Endodermal cell (in vitro differentiated cells): Measurements from ENCODE around the gene ELAVL2. TPM values are rescaled to one million over a fixed set of nuclear protein-coding genes. Genes with fewer than 3 reads are reported as not detected.

Experiments
- DNase-seq: peaks from one replicate; pipeline ENCODE4 v3.0.0-alpha.2; 2017
- H3K27ac ChIP-seq: 2 replicates; pipeline ENCODE4 v1.5.1; 2013; ENCODE audit warnings: mild to moderate bottlenecking, low read depth, low read length, moderate library complexity
- H3K27me3 ChIP-seq: 2 replicates; pipeline ENCODE4 v1.6.1; 2013; ENCODE audit warnings: mild to moderate bottlenecking, low read length, moderate library complexity; ENCODE audit not compliant: insufficient read depth, control insufficient read depth, poor library complexity, severe bottlenecking
- H3K36me3 ChIP-seq: 2 replicates; pipeline ENCODE4 v1.7.0; 2013; ENCODE audit warnings: mild to moderate bottlenecking, low read length, moderate library complexity; ENCODE audit not compliant: control insufficient read depth, insufficient read depth
- H3K4me1 ChIP-seq: one replicate; pipeline ENCODE4 v1.7.0; 2013; ENCODE audit warnings: low read length; ENCODE audit not compliant: control insufficient read depth, insufficient read depth
- H3K4me3 ChIP-seq: 2 replicates; pipeline ENCODE4 v1.5.1; 2013; ENCODE audit warnings: mild to moderate bottlenecking, low read length, moderate library complexity
- H3K9ac ChIP-seq: 2 replicates; pipeline ENCODE4 v1.6.1; 2013; ENCODE audit warnings: mild to moderate bottlenecking, low read length, moderate library complexity; ENCODE audit not compliant: poor library complexity, severe bottlenecking; ENCODE audit errors: extremely low read depth
- H3K9me3 ChIP-seq: 2 replicates; pipeline ENCODE4 v1.6.1; 2013; ENCODE audit warnings: mild to moderate bottlenecking, low read length, moderate library complexity; ENCODE audit not compliant: control insufficient read depth
- H3K27ac Mint-ChIP-seq: 2 replicates; pipeline ENCODE4 v1.8.0; 2020; ENCODE audit warnings: mixed read lengths
- H3K27me3 Mint-ChIP-seq: 2 replicates; pipeline ENCODE4 v1.8.0; 2021; ENCODE audit warnings: mild to moderate bottlenecking, mixed read lengths; ENCODE audit not compliant: insufficient read depth
- H3K36me3 Mint-ChIP-seq: 2 replicates; pipeline ENCODE4 v1.8.0; 2020; ENCODE audit warnings: low read depth, mixed read lengths
- H3K4me1 Mint-ChIP-seq: 2 replicates; pipeline ENCODE4 v1.8.0; 2020; ENCODE audit warnings: mixed read lengths
- H3K4me3 Mint-ChIP-seq: 2 replicates; pipeline ENCODE4 v1.8.0; 2020; ENCODE audit warnings: mild to moderate bottlenecking, moderate library complexity, mixed read lengths
- H3K9me3 Mint-ChIP-seq: 2 replicates; pipeline ENCODE4 v1.8.0; 2020; ENCODE audit warnings: mild to moderate bottlenecking, mixed read lengths
- WGBS, 2 experiments: methylation state at CpG; one replicate each; pipeline versions ENCODE4 v1.1.5 to v1.1.7; 2013; ENCODE audit warnings: missing lambda C conversion rate in 2 of 2, mixed read lengths in 1 of 2; ENCODE audit not compliant: insufficient coverage in 1 of 2, insufficient read length in 1 of 2; 5-methylcytosine and 5-hydroxymethylcytosine counted together
- total RNA-seq, 2 donors: library from RNA; stranded (reverse); fragmentation: NEBNext Ultra II Directional in 1 of 2; extraction: Animal tissue kit (Norgen Biotek cat#: 25700) in 1 of 2; gene quantifications; 2 replicates in 1 of 2; 3 replicates in 1 of 2; pipeline ENCODE4 v1.2.1, GENCODE V29; 2021
- TF ChIP-seq, protein P1 (sequence below): fragments of 200-600 bp; sonication (generic); conservative IDR thresholded peaks from 2 replicates; pipeline ENCODE4 v1.5.0; 2021; ENCODE audit warnings: antibody characterized with exemption, mild to moderate bottlenecking

Gene ELAVL2
- total RNA-seq, 2 donors from 2014 or later: 4.7 to 6.2 TPM

GRCh38 chr9:23741351-23741750 is 84.7 kb downstream of the ELAVL2 start:
- H3K9me3 Mint-ChIP-seq: no peaks in the 10 kb centered on the region
- Histone ChIP-seq H3K9ac (no peak overlapping the region), H3K4me1 (peaks cover 20% of the 10 kb centered on the region), H3K9me3 (no peaks in the 10 kb centered on the region), H3K36me3 (no peaks in the 10 kb centered on the region), H3K27me3 (no peaks in the 10 kb centered on the region), H3K4me3 (no peak overlapping the region), H3K27ac (no peak overlapping the region)
- DNase-seq: no peak
- no peaks in the 10 kb centered on the region for H3K36me3 Mint-ChIP-seq
- WGBS, 2 experiments: 48% methylated on average over 1 of the region's 1 CpG; no CpG with 5 or more reads in 1 of the 2 experiments
- no peaks in the 10 kb centered on the region for H3K27me3 Mint-ChIP-seq
- peak overlapping the region; percentile 49 for H3K27ac Mint-ChIP-seq
- no peak overlapping the region for H3K4me3 Mint-ChIP-seq
- TF ChIP-seq, protein P1, sequence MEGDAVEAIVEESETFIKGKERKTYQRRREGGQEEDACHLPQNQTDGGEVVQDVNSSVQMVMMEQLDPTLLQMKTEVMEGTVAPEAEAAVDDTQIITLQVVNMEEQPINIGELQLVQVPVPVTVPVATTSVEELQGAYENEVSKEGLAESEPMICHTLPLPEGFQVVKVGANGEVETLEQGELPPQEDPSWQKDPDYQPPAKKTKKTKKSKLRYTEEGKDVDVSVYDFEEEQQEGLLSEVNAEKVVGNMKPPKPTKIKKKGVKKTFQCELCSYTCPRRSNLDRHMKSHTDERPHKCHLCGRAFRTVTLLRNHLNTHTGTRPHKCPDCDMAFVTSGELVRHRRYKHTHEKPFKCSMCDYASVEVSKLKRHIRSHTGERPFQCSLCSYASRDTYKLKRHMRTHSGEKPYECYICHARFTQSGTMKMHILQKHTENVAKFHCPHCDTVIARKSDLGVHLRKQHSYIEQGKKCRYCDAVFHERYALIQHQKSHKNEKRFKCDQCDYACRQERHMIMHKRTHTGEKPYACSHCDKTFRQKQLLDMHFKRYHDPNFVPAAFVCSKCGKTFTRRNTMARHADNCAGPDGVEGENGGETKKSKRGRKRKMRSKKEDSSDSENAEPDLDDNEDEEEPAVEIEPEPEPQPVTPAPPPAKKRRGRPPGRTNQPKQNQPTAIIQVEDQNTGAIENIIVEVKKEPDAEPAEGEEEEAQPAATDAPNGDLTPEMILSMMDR: no peak
- peaks cover 61% of the 10 kb centered on the region for H3K4me1 Mint-ChIP-seq

- TF ChIP-seq, protein P1: no peak
- Histone ChIP-seq H3K9ac (no peak overlapping the region), H3K27me3 (no peaks in the 10 kb centered on the region), H3K36me3 (no peaks in the 10 kb centered on the region), H3K4me3 (no peak overlapping the region), H3K4me1 (peaks cover 14% of the 10 kb centered on the region), H3K27ac (no peak overlapping the region), H3K9me3 (no peaks in the 10 kb centered on the region)
- Mint-ChIP-seq H3K36me3 (no peaks in the 10 kb centered on the region), H3K4me1 (peaks cover 55% of the 10 kb centered on the region), H3K9me3 (no peaks in the 10 kb centered on the region), H3K27me3 (no peaks in the 10 kb centered on the region), H3K4me3 (no peak overlapping the region), H3K27ac (no peak overlapping the region)
- 80 to 82% methylated on average over 1 to 2 of the region's 2 CpGs for WGBS, 2 experiments
- DNase-seq: no peak
These were observed 85.5 kb downstream of the ELAVL2 start for GRCh38 chr9:23740531-23740930.

DNA sequence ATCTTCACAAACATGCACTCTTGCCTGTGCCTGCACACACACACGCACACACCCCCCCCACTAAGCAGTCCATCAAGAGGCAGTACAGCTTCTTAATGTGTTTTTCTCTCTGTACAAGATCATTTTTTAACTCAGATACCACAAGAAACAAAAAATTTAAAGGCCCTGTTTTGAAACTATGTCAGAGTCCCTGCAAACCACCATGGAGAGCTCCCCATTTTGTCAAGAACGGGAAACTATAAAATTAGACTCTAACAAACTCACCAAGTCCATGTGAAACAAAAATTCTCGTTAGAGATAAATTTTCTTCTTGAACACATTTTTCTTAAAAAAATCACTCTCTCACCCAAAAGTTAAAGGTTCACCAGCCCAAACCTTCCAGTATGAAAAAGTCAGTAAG is 86.3 kb downstream of the ELAVL2 start:
- TF ChIP-seq, protein P1: no peak
- H3K4me1 Mint-ChIP-seq: peaks cover 52% of the 10 kb centered on the region
- Histone ChIP-seq H3K27ac (no peak overlapping the region), H3K9me3 (no peaks in the 10 kb centered on the region), H3K4me3 (no peak overlapping the region), H3K27me3 (no peaks in the 10 kb centered on the region), H3K36me3 (no peaks in the 10 kb centered on the region), H3K4me1 (peaks cover 9% of the 10 kb centered on the region), H3K9ac (no peak overlapping the region)
- H3K9me3 Mint-ChIP-seq: no peaks in the 10 kb centered on the region
- H3K4me3 Mint-ChIP-seq: no peak overlapping the region
- no peak overlapping the region for H3K27ac Mint-ChIP-seq
- H3K27me3 Mint-ChIP-seq: no peaks in the 10 kb centered on the region
- DNase-seq: no peak
- H3K36me3 Mint-ChIP-seq: no peaks in the 10 kb centered on the region
- WGBS, 2 experiments: 88 to 92% methylated on average over 2 to 3 of the region's 3 CpGs
